NCI-H1048 (cell line): Measurements from ENCODE around the gene AMZ2.

Experiments
- DNase-seq: peaks from one replicate; lab custom pipeline; 2025; lab: John Stamatoyannopoulos, UW

The AMZ2 gene

GRCh38 chr17:68290955-68291835, 43.4 kb downstream of the AMZ2 start, which contains the start of the genes ARSG and SLC16A6:
Gene ARSG, plus strand, starts transcription at chr17:68291495. Its CDS starts 15,999 bp downstream, at chr17:68307494.
Gene SLC16A6, minus strand, starts transcription at chr17:68291127. Its CDS starts 12,807 bp downstream, at chr17:68278320.
- peak; percentile 54 for DNase-seq

DNA sequence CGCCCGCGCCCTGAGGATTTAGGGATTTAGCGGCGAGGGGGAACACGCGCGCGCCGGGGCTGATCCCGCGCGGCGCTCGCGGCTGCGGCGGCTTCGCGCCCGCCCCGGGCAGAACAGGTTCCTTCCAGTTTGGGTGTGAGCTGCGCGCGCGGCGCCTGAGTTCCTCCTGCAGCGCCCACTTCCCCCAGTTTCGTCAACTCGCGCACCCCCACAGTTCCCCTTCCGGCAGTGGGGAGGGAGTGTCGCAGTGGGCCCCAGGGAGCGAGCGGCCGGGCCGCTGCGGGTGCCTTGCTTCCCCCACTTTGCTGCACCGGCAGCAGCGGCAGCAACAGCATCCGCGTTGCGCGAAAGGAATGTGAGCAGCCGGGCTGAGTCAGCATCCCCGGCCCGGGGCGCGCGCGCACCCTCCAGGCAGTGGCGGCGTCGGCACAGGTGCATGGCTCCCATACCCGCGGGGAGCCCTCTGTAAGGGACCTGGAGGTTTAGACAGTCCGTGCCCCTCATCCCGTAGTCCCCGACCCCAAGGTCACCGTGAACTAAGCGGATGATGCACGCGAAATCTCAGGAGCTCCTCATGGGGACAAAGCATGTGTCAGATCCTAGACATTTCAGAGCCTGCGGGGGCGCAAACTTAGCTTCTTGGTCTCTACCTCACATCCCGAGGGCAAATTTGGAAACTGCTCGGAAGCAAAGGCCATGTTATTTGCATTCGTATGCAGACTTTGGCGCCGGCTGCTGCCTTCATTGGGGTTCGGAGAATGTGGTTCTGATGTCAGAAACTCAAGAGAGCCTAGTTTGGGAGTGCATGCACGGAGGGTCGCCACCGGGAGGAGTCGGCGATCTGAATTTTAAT, 44.2 kb downstream of the AMZ2 start:
- no peak for DNase-seq

DNA sequence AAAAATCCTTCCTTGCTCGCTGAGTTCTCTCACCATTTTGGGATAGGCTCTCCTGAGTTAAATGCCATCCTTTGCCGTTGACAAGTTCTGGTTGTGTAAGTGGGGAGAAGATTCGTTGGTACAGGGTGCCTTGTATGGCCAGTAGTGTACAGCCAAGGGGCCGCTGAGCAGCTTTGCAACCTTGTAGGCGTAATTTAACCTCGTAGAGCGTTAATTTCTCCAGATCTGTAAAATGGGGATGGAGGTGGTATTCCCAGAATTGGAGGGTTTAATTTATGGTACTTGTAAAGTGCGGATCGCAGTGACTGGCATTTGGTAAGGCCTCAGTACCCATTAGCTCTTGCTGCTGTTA, 44.8 kb downstream of the AMZ2 start:
- no peak for DNase-seq

- no peak for DNase-seq
Observed at GRCh38 chr17:68293490-68294195, 45.8 kb downstream of the AMZ2 start.

GRCh38 chr17:68294196-68294555, 46.3 kb downstream of the AMZ2 start:
- no peak for DNase-seq

GRCh38 chr17:68294617-68295016, 46.8 kb downstream of the AMZ2 start:
- no peak for DNase-seq

- no peak for DNase-seq
Observed at GRCh38 chr17:68295086-68295485, 47.2 kb downstream of the AMZ2 start.

DNA sequence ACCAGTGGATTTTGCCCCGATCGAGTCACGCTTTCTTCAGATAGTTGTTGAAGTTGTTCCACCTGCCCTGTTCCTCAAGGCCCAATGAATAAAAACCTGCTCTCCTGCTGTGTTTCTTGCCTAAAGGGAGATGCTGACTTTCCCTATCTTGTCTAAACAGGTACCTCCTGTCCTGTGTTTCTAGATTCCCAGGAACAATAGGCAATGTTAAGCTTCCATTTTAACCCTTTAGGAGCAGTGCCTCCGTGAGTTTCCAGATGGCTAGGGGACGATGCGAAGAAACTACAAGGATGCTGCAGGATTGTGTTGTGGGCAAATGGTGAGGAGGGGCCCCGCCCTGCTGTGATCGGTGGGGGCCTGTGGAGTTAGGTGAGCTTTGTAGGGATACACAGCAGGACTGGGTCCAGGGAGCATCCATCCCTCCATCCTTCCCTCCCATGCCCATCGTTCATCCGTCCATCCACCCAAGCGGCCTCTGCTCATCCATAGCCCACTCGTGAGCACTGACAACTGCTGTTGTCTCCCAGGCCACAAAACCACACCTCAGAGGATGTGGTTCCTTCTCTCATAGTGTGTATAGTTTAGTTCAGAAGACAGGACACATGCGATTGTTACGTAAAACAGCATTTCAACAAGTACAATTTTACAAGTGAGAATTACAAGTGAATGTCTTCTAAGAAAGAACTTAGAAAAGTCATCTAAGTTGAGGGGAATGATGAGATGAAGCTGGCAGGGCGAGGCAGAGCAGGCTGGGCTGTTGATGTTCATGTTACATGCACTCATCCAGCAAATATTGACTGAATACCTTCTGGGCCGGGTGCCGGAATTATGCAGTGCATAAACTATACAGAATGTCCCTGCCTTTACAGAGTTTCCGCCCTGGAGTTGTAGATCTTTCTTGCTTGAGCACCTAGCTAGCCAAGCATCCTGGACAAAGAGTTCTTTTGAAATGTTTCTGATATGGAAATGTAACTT, 48.7 kb downstream of the AMZ2 start:
- DNase-seq = no peak

- no peak for DNase-seq
Observed at GRCh38 chr17:68297195-68297594, 49.4 kb downstream of the AMZ2 start.

DNA sequence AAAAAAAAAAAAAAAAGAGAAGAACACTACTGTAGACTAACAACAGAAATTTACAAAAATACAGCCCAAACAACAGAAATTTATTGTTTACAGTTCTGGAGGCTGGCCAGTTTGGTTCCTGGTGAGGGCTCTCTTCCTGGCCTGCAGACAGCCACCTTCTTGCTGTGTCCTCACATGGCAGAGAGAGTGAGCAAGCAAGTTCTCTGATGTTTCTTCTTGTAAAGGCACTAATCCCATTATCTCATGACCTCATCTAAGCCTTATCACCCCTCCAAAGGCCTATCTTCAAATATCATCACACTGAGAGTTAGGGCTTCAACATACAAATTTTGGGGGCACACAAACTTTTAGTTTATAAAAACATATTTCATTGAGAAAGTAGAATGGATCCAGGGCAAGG, 50.8 kb downstream of the AMZ2 start:
- DNase-seq = no peak

DNA sequence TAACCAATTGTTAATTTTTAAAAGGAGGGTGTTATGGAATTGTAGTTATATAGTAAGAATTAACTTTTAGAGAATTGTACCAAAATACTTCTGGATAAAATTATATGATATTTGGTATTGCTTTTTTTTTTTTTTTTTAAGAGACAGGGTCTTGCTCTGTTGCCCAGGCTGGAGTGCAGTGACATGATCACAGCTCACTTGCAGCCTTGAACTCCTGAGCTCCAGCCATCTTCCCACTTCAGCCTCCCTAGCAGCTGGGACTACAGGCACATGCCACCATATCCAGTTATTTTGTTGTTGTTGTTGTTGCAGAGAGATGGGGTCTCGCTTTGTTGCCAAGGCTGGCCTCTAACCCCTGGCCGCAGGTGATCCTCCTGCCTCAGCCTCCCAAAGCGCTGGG, 52.0 kb downstream of the AMZ2 start:
- DNase-seq = no peak

GRCh38 chr17:68301438-68301959, 53.7 kb downstream of the AMZ2 start:
- no peak for DNase-seq

GRCh38 chr17:68302066-68302564, 54.3 kb downstream of the AMZ2 start:
- no peak for DNase-seq

DNA sequence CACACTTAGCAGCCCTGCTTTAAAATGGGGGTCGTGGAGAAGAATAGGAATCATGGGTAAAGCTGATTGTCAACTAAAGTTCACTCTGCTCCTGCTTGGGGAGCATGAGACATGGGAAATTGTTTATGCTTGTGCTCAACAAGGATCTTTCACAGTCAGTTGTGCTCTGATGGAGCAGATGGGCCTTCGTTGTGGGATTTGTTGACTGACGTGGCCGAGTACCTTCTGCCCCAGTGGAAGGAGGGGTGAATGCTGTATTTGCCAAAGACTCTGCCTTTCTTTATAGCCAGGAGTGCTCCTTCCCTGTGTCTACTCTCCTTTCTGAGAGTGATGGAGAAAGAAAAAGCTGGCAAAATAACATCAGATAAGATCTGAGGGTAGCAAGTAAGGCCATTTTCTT, 54.8 kb downstream of the AMZ2 start:
- no peak for DNase-seq

DNA sequence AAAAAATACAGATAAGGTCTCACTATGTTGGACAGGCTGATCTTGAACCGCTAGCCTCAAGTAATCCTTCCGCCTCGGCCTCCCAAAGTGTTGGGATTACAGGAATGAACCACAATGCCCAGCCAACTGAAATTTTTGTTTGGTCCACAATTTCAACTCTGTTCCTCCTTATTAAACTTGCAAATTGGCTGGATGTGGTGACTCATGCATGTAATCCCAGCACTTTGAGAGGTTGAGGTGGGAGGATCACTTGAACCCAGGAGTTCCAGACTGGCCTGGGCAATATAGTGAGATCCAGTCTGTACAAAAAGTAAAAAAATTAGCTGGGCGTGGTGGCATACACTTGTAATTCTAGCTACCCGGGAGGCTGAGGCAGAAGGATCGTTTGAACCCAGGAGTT, 56.9 kb downstream of the AMZ2 start:
- DNase-seq = no peak

- DNase-seq = no peak
Observed at GRCh38 chr17:68305142-68305541, 57.3 kb downstream of the AMZ2 start.
